Muscle layer of duodenum (tissue), 2 donors: ENCODE measurements around the gene DIP2A.

Source experiments
- H3K27ac ChIP-seq: one replicate; pipeline ENCODE4 v1.7.0; 2013; ENCODE audit warnings: mild to moderate bottlenecking, low read length
- H3K27me3 ChIP-seq: one replicate; pipeline ENCODE4 v1.7.0; 2013; ENCODE audit warnings: low read depth, mild to moderate bottlenecking, control low read depth, low read length
- H3K36me3 ChIP-seq, 2 donors: one replicate each; pipeline ENCODE4 v1.7.0; 2013; ENCODE audit warnings: low read length in 2 of 2, control low read depth in 1 of 2, mild to moderate bottlenecking in 1 of 2; ENCODE audit not compliant: insufficient read depth in 2 of 2, control insufficient read depth in 1 of 2
- H3K4me1 ChIP-seq, 2 donors: one replicate each; pipeline ENCODE4 v1.7.0; 2013; ENCODE audit warnings: low read length in 2 of 2, mild to moderate bottlenecking in 2 of 2, control low read depth in 1 of 2, moderate library complexity in 1 of 2; ENCODE audit not compliant: insufficient read depth in 2 of 2, control insufficient read depth in 1 of 2
- H3K4me3 ChIP-seq, 2 donors: one replicate each; pipeline ENCODE4 v1.7.0; 2013; ENCODE audit warnings: low read length in 2 of 2, low read depth in 1 of 2, mild to moderate bottlenecking in 1 of 2
- H3K9me3 ChIP-seq, 2 donors: one replicate each; pipeline ENCODE4 v1.7.0; 2013; ENCODE audit warnings: low read length in 2 of 2, control low read depth in 1 of 2, mild to moderate bottlenecking in 1 of 2; ENCODE audit not compliant: control insufficient read depth in 1 of 2
- donor health status: healthy.

The DIP2A gene

DNA sequence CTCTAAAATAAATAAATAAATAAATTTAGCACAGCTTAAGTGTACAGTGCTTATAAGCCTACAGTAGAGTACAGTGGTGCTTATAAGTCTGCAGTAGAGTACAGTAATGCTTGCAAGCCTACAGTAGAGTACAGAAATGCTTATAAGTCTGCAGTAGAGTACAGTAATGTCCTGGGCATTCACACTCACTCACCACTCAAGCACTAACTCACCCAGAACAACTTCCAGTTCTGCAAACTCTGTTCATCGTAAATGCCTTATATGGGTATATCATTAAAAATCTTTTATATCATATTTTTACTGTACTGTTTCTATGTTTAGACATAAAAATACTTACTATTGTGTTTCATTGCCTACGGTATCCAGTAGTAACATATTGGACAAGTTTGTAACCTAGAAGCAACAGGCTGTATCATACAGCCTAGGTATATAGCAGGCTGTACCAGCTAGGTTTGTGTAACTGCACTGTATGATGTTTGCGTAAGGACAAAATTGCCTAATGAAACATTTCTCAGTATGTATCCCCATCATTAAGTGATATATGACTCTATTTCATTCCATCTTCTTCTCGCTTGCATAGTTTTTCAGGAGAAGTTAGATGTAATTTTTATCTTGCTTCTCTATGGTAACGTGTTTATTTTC is 160.2 kb downstream of the DIP2A start:
- peaks cover 0 to 10% of the 10 kb centered on the region in 2 donors for H3K4me1 ChIP-seq
- no peak overlapping the region for H3K4me3 ChIP-seq
- no peaks in the 10 kb centered on the region for H3K27me3 ChIP-seq
- no peaks in the 10 kb centered on the region for H3K9me3 ChIP-seq
- H3K36me3 ChIP-seq: no peaks in the 10 kb centered on the region
- H3K27ac ChIP-seq: no peak overlapping the region
